A549 (cell line): ENCODE data around the gene PLXNC1. TPM values are rescaled to one million over a fixed set of nuclear protein-coding genes. Genes with fewer than 3 reads are reported as not detected.

Experiments used
- ATAC-seq, 2 experiments: fragments of 200-7000 bp in 1 of 2; fragments of >200 bp in 1 of 2; cut with Nextera tagmentation in 1 of 2; cut with Tn5 transposase in 1 of 2; 3 replicates each; pipeline versions ENCODE4 v1.8.0 to v1.9.1; 2018 to 2020; ENCODE audit warnings: mild to moderate bottlenecking in 1 of 2, moderate library complexity in 1 of 2
- CTCF ChIA-PET: fragments of 300-600 bp; sonication (Branson Sonifier 250); formaldehyde crosslinking; extraction: SDS; loops from one replicate; lab custom pipeline; 2021; ENCODE audit warnings: antibody characterized with exemption, inconsistent platforms; lab: Yijun Ruan, JAX
- POLR2A ChIA-PET: fragments of 350-600 bp; formaldehyde crosslinking; extraction: SDS; loops from one replicate; lab custom pipeline; 2021; ENCODE audit warnings: antibody characterized with exemption, inconsistent platforms; lab: Yijun Ruan, JAX
- DNase-seq, 2 experiments: peaks; one replicate each; pipeline versions ENCODE4 v3.0.0 to v3.0.0-alpha.2; 2011 to 2016; ENCODE audit warnings: low read depth in 1 of 2, low spot score in 1 of 2
- FAIRE-seq: peaks from 2 replicates; lab custom pipeline; 2011; peaks lifted over from hg19 to GRCh38; lab: Jason Lieb, UNC
- H3K27ac ChIP-seq, 2 experiments: fragments of >200 bp; sonication (Bioruptor Twin); formaldehyde crosslinking; 3 replicates each; pipeline ENCODE4 v1.5.1; 2016 to 2017
- H3K4me1 ChIP-seq: fragments of >200 bp; sonication (Bioruptor Twin); formaldehyde crosslinking; 3 replicates; pipeline ENCODE4 v1.6.1; 2016
- H3K4me2 ChIP-seq: fragments of >200 bp; sonication (Bioruptor Twin); formaldehyde crosslinking; 3 replicates; pipeline ENCODE4 v1.6.1; 2016
- H3K4me3 ChIP-seq: fragments of >200 bp; sonication (Bioruptor Twin); formaldehyde crosslinking; 3 replicates; pipeline ENCODE4 v1.5.1; 2016
- H3K9me3 ChIP-seq: fragments of >200 bp; sonication (Bioruptor Twin); formaldehyde crosslinking; 3 replicates; pipeline ENCODE4 v1.6.1; 2016
- ATOH8 ChIP-seq: fragments of 250-450 bp; sonication (Bioruptor Pico); IDR thresholded peaks from 2 replicates; pipeline ENCODE4 v1.5.0; 2020; ENCODE audit warnings: low read depth, mild to moderate bottlenecking, moderate library complexity
- CBX8 ChIP-seq: fragments of 200-600 bp; sonication (generic); IDR thresholded peaks from 2 replicates; pipeline ENCODE4 v1.6.1; 2016
- CEBPB ChIP-seq, 2 experiments: fragments of >200 bp in 1 of 2; sonication (Bioruptor Twin) in 1 of 2; formaldehyde crosslinking in 1 of 2; IDR thresholded peaks; 2 replicates each; pipeline ENCODE4 v1.6.1; 2012 to 2016
- CHD2 ChIP-seq: fragments of 150-350 bp; IDR thresholded peaks from 2 replicates; pipeline ENCODE4 v1.6.1; 2014; ENCODE audit warnings: low read length; ENCODE audit not compliant: partially characterized antibody
- CHD4 ChIP-seq: fragments of 200-600 bp; sonication (generic); IDR thresholded peaks from 2 replicates; pipeline ENCODE4 v1.6.1; 2016; ENCODE audit warnings: antibody characterized with exemption, mild to moderate bottlenecking, borderline replicate concordance
- CTCF ChIP-seq: fragments of >200 bp; sonication (Bioruptor Twin); formaldehyde crosslinking; IDR thresholded peaks from 3 replicates; pipeline ENCODE4 v1.5.1; 2016
- E2F6 ChIP-seq: IDR thresholded peaks from 2 replicates; pipeline ENCODE4 v1.6.1; 2012; ENCODE audit warnings: low read depth, borderline replicate concordance
- EHF ChIP-seq: fragments of 250-450 bp; sonication (Bioruptor Pico); IDR thresholded peaks from 2 replicates; pipeline ENCODE4 v1.5.0; 2020; ENCODE audit warnings: mild to moderate bottlenecking
- EHMT2 ChIP-seq: fragments of 200-600 bp; sonication (generic); IDR thresholded peaks from 2 replicates; pipeline ENCODE4 v1.6.1; 2016; ENCODE audit warnings: antibody characterized with exemption, low read depth, mild to moderate bottlenecking, moderate library complexity
- ELK1 ChIP-seq: fragments of 150-350 bp; IDR thresholded peaks from 2 replicates; pipeline ENCODE4 v1.6.1; 2014; ENCODE audit warnings: low read depth, mild to moderate bottlenecking, low read length
- EP300 ChIP-seq, 2 experiments: fragments of >200 bp; sonication (Bioruptor Twin); formaldehyde crosslinking; IDR thresholded peaks; 2 replicates in 1 of 2; 3 replicates in 1 of 2; pipeline ENCODE4 v1.6.1; 2016 to 2017
- ESRRA ChIP-seq: fragments of 150-350 bp; IDR thresholded peaks from 2 replicates; pipeline ENCODE4 v1.6.1; 2014; ENCODE audit warnings: mild to moderate bottlenecking, low read length, borderline replicate concordance
- FOSB ChIP-seq: fragments of 250-450 bp; sonication (Bioruptor Pico); IDR thresholded peaks from 2 replicates; pipeline ENCODE4 v1.5.0; 2020; ENCODE audit warnings: mild to moderate bottlenecking, moderate library complexity
- FOSL2 ChIP-seq, 2 experiments: fragments of 450-650 bp in 1 of 2; fragments of >200 bp in 1 of 2; sonication (Bioruptor Twin) in 1 of 2; formaldehyde crosslinking; IDR thresholded peaks; 2 replicates each; pipeline versions ENCODE4 v1.5.0 to v1.6.1; 2016 to 2020; ENCODE audit warnings: mild to moderate bottlenecking in 1 of 2, moderate library complexity in 1 of 2
- GATA3 ChIP-seq: IDR thresholded peaks from 2 replicates; pipeline ENCODE4 v1.6.1; 2012; ENCODE audit warnings: borderline replicate concordance
- HDAC2 ChIP-seq: fragments of 200-600 bp; sonication (generic); IDR thresholded peaks from 2 replicates; pipeline ENCODE4 v1.6.1; 2016
- HOXB5 ChIP-seq: fragments of 250-450 bp; sonication (Bioruptor Pico); IDR thresholded peaks from 2 replicates; pipeline ENCODE4 v1.5.0; 2020; ENCODE audit warnings: mild to moderate bottlenecking, moderate library complexity
- JUNB ChIP-seq: fragments of >200 bp; sonication (Bioruptor Twin); formaldehyde crosslinking; IDR thresholded peaks from 2 replicates; pipeline ENCODE4 v1.6.1; 2016
- NR3C1 ChIP-seq: fragments of >200 bp; sonication (Bioruptor Twin); formaldehyde crosslinking; IDR thresholded peaks from 3 replicates; pipeline ENCODE4 v1.6.1; 2017
- PBX3 ChIP-seq: IDR thresholded peaks from 2 replicates; pipeline ENCODE4 v1.6.1; 2012
- POLR2AphosphoS2 ChIP-seq: conservative IDR thresholded peaks from 2 replicates; pipeline ENCODE4 v1.6.1; 2012; ENCODE audit warnings: low read length, improper control_type of control experiment, inconsistent platforms
- RAD21 ChIP-seq, 2 experiments: fragments of >200 bp in 1 of 2; sonication (Bioruptor Twin) in 1 of 2; formaldehyde crosslinking in 1 of 2; IDR thresholded peaks in 1 of 2; conservative IDR thresholded peaks in 1 of 2; 2 replicates in 1 of 2; 3 replicates in 1 of 2; pipeline ENCODE4 v1.6.1; 2012 to 2018; ENCODE audit warnings: inconsistent platforms in 1 of 2
- SREBF2 ChIP-seq: fragments of 450-650 bp; IDR thresholded peaks from 2 replicates; pipeline ENCODE4 v1.6.1; 2014; ENCODE audit warnings: mild to moderate bottlenecking, moderate library complexity
- ZC3H11A ChIP-seq: fragments of 450-650 bp; IDR thresholded peaks from 2 replicates; pipeline ENCODE4 v1.6.1; 2014; ENCODE audit warnings: antibody characterized with exemption, mild to moderate bottlenecking
- WGBS: methylation state at CpG from one replicate; pipeline ENCODE4 v1.1.6; 2017; ENCODE audit errors: missing lambda C conversion rate; 5-methylcytosine and 5-hydroxymethylcytosine counted together
- polyA plus RNA-seq, 4 experiments: library from polyadenylated mRNA; depleted of rRNA in 3 of 4; stranded (reverse); fragments of >200 nt; fragmentation: RNase III in 1 of 4; extraction: RNeasy Plus Mini Kit Qiagen cat#74134 plus additional on column Dnase treatment in 1 of 4; gene quantifications; 2 replicates in 3 of 4; 3 replicates in 1 of 4; pipeline ENCODE4 v1.2.3, GENCODE V29; 2011 to 2017
- TF ChIP-seq, protein P1 (sequence below): IDR thresholded peaks from 2 replicates; pipeline ENCODE4 v1.6.1; 2012
- TF ChIP-seq, protein P2 (sequence below): fragments of 200-600 bp; sonication (generic); IDR thresholded peaks from 2 replicates; pipeline ENCODE4 v1.6.1; 2016; ENCODE audit warnings: antibody characterized with exemption, mild to moderate bottlenecking, moderate library complexity

PLXNC1 gene
- polyA plus RNA-seq, 2 of the 4 experiments (the other 2 are of a cell fraction): 0.12 to 0.50 TPM

DNA sequence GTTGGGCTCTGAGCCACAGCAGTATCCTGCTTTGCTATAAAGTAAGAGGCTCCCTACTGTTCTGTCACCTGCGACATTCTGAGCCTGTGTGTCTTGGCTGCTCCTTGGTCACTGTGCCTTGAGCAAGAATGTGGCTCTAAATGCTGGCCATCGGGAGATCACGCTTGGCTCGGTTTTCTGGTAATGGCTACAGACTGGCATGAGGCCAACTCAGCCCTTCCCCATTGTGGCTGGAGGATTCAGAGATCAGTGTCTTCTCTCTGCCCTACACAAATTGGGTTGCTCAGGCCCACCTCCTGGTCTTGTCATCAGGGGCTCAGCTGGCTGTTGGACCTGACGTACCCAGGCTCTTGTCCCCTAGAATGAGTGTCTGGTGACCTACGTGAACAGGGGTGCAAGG lies 94.5 kb downstream of the PLXNC1 start:
- ChIA-PET CTCF (interaction anchor here (1.5 kb wide), 1 partner anchor 47 kb away, joined by 3 read pairs; no protein-coding TSS in a partner anchor), POLR2A (no interaction called here)
- no peaks in the 10 kb centered on the region for H3K4me1 ChIP-seq
- H3K27ac ChIP-seq: no peak overlapping the region
- TF ChIP-seq RAD21 (conservative IDR thresholded peaks at IDR 0.05 in 1 of 2, IDR thresholded peaks at IDR 0.05 in 1 of 2) (no peak), CEBPB (IDR thresholded peaks at IDR 0.05) (no peak), HDAC2 (no peak), HOXB5 (CRISPR knock-in tag) (no peak), SREBF2 (no peak), E2F6 (no peak), ESRRA (no peak), FOSL2 (IDR thresholded peaks at IDR 0.05) (no peak), FOSL2 (CRISPR knock-in tag; IDR thresholded peaks at IDR 0.05) (no peak), PBX3 (no peak), EP300 (IDR thresholded peaks at IDR 0.05) (no peak), POLR2AphosphoS2 (no peak), ELK1 (no peak), NR3C1 (no peak), JUNB (no peak), CHD2 (no peak), ATOH8 (CRISPR knock-in tag) (no peak), FOSB (CRISPR knock-in tag) (no peak), EHMT2 (no peak)
- TF ChIP-seq, protein P1, sequence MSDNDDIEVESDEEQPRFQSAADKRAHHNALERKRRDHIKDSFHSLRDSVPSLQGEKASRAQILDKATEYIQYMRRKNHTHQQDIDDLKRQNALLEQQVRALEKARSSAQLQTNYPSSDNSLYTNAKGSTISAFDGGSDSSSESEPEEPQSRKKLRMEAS: no peak
- H3K4me2 ChIP-seq: no peak overlapping the region
- no peak for ATAC-seq
- 63% methylated on average over 6 of the region's 6 CpGs for WGBS
- no peak overlapping the region for H3K4me3 ChIP-seq
- FAIRE-seq: no peak
- DNase-seq: no peak
- no peaks in the 10 kb centered on the region for H3K9me3 ChIP-seq

DNA sequence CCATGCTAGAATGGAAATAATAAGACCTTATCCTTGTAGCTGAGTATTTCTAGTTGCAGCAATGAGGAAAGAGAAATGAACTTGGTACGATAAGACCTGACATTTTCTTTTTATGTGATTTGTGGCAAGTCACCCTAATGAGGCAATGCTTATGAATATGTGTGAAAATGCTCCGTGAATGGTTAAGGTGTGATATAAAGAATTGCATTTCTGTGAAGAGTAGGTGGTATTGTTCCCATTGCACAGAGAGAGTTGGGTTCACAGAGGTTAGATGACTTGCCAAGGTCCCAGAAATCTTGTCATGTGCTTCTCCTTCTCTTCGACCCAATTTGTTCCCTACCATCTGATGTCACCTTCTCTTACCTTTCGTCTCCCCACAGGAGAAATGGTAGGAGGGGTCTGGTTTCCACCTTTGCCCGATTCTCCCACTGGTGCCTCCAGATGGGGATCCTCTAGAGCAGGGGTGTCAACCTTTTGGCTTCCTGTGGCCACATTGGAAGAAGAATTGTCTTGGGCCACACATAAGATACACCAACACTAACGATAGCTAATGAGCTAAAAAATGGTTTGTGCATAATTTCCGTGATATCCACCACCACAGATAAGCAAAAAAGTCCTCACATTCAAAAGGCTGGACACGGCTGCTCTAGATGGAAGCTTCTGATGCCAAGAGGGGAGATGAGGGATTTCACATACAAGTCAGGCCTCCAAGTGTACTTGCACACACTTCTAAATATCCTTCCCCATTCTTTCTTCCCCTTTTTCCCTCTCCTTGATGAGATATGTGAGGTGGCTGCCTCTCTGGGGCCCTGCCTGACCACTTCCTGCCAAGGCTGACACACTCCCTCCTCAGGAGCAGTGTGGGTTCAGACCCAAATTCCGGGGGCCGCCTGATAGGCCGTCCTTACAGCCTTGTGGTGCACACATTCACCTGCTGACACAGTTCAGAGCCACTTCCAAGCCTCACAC lies 96.1 kb downstream of the PLXNC1 start:
- H3K4me2 ChIP-seq: no peak overlapping the region
- POLR2A ChIA-PET: no interaction called here
- FAIRE-seq (no peak), DNase-seq (no peak), ATAC-seq (no peak)
- H3K9me3 ChIP-seq: no peaks in the 10 kb centered on the region
- no peak overlapping the region for H3K4me3 ChIP-seq
- CTCF ChIA-PET: interaction anchor here (0.9 to 1.5 kb wide), 2 partner anchors 44 to 45 kb away, joined by 3 read pairs; no protein-coding TSS in a partner anchor
- 54% methylated on average over 11 of the region's 11 CpGs for WGBS
- no peak overlapping the region for H3K27ac ChIP-seq
- no peaks in the 10 kb centered on the region for H3K4me1 ChIP-seq
- TF ChIP-seq, protein P1: no peak
- no peak for TF ChIP-seq RAD21 (conservative IDR thresholded peaks at IDR 0.05 in 1 of 2, IDR thresholded peaks at IDR 0.05 in 1 of 2)
- no peak for TF ChIP-seq EHF
- no peak for TF ChIP-seq CTCF
- no peak for TF ChIP-seq CBX8
- no peak for TF ChIP-seq ZC3H11A
- no peak for TF ChIP-seq GATA3
- no peak for TF ChIP-seq FOSL2 (IDR thresholded peaks at IDR 0.05)
- no peak for TF ChIP-seq FOSL2 (CRISPR knock-in tag; IDR thresholded peaks at IDR 0.05)
- TF ChIP-seq, protein P2, sequence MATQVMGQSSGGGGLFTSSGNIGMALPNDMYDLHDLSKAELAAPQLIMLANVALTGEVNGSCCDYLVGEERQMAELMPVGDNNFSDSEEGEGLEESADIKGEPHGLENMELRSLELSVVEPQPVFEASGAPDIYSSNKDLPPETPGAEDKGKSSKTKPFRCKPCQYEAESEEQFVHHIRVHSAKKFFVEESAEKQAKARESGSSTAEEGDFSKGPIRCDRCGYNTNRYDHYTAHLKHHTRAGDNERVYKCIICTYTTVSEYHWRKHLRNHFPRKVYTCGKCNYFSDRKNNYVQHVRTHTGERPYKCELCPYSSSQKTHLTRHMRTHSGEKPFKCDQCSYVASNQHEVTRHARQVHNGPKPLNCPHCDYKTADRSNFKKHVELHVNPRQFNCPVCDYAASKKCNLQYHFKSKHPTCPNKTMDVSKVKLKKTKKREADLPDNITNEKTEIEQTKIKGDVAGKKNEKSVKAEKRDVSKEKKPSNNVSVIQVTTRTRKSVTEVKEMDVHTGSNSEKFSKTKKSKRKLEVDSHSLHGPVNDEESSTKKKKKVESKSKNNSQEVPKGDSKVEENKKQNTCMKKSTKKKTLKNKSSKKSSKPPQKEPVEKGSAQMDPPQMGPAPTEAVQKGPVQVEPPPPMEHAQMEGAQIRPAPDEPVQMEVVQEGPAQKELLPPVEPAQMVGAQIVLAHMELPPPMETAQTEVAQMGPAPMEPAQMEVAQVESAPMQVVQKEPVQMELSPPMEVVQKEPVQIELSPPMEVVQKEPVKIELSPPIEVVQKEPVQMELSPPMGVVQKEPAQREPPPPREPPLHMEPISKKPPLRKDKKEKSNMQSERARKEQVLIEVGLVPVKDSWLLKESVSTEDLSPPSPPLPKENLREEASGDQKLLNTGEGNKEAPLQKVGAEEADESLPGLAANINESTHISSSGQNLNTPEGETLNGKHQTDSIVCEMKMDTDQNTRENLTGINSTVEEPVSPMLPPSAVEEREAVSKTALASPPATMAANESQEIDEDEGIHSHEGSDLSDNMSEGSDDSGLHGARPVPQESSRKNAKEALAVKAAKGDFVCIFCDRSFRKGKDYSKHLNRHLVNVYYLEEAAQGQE: no peak
- no peak for TF ChIP-seq CHD4
